HepG2 (cell line): ENCODE results near the gene CAPN8. TPM values are rescaled to one million over a fixed set of nuclear protein-coding genes. Genes with fewer than 3 reads are reported as not detected.

ENCODE experiments used
- ATAC-seq: fragments of 200-7000 bp; cut with Tn5 transposase; 3 replicates; pipeline ENCODE4 v1.9.1; 2020; ENCODE audit warnings: mild to moderate bottlenecking, moderate library complexity
- BruUV-seq: library from RNA; stranded (reverse); fragments of 400-500 nt; replicated peaks from 2 replicates; lab custom pipeline; 2021; lab: Mats Ljungman, UMichigan
- CTCF ChIA-PET: fragments of 300-600 bp; formaldehyde crosslinking; extraction: SDS; loops from one replicate; lab custom pipeline; 2021; ENCODE audit warnings: low total read pairs, inconsistent platforms, low intra/inter-chr PET ratio; lab: Yijun Ruan, JAX
- POLR2A ChIA-PET: fragments of 350-600 bp; sonication (Branson Sonifier 250); formaldehyde crosslinking; loops from one replicate; lab custom pipeline; 2020; ENCODE audit warnings: antibody characterized with exemption, inconsistent platforms; lab: Yijun Ruan, JAX
- DNase-seq: peaks from one replicate; pipeline ENCODE4 v3.0.0-alpha.2; 2015; ENCODE audit warnings: low spot score
- FAIRE-seq: peaks from 3 replicates; lab custom pipeline; 2011; peaks lifted over from hg19 to GRCh38; lab: Jason Lieb, UNC
- H2AFZ ChIP-seq: one replicate; pipeline ENCODE4 v1.6.1; 2011; ENCODE audit warnings: low read length, inconsistent platforms
- H3K27ac ChIP-seq: fragments of 300-600 bp; 3 replicates; pipeline ENCODE4 v1.8.0; 2011; ENCODE audit warnings: mixed run types, mild to moderate bottlenecking, mixed read lengths, low read length, inconsistent platforms; ENCODE audit not compliant: insufficient read depth; ENCODE audit errors: extremely low read length
- H3K27me3 ChIP-seq, 2 experiments: fragments of 200-600 bp in 1 of 2; 2 replicates in 1 of 2; 3 replicates in 1 of 2; pipeline versions ENCODE4 v1.6.0 to v1.8.0; 2011; ENCODE audit warnings: low read length in 2 of 2, mild to moderate bottlenecking in 2 of 2, moderate library complexity in 2 of 2, inconsistent platforms in 1 of 2; ENCODE audit not compliant: insufficient read depth in 2 of 2, control insufficient read depth in 1 of 2
- H3K36me3 ChIP-seq, 2 experiments: fragments of 200-600 bp in 1 of 2; replicated peaks in 1 of 2; 2 replicates in 1 of 2; 3 replicates in 1 of 2; pipeline versions ENCODE4 v1.5.1 to v1.8.0; 2011; ENCODE audit warnings: low read length in 2 of 2, inconsistent platforms in 1 of 2; ENCODE audit not compliant: insufficient read depth in 2 of 2, control insufficient read depth in 1 of 2
- H3K4me1 ChIP-seq: 2 replicates; pipeline ENCODE4 v1.5.1; 2012; ENCODE audit warnings: low read length, inconsistent platforms; ENCODE audit not compliant: insufficient read depth
- H3K4me2 ChIP-seq: 2 replicates; pipeline ENCODE4 v1.6.0; 2011; ENCODE audit warnings: low read depth, low read length, inconsistent platforms
- H3K4me3 ChIP-seq, 3 experiments: fragments of 200-600 bp in 1 of 3; sonication (generic), shearing (Covaris generic) in 1 of 3; replicated peaks in 1 of 3; 2 replicates each; pipeline ENCODE4 v1.5.1; 2011 to 2016; ENCODE audit warnings: low read length in 3 of 3, inconsistent platforms in 2 of 3, low read depth in 2 of 3, mild to moderate bottlenecking in 2 of 3, control low read depth in 1 of 3, mixed read lengths in 1 of 3; ENCODE audit not compliant: insufficient read depth in 1 of 3
- H3K79me2 ChIP-seq: one replicate; pipeline ENCODE4 v1.6.1; 2011; ENCODE audit warnings: low read length, inconsistent platforms; ENCODE audit not compliant: insufficient read depth
- H3K9ac ChIP-seq: 2 replicates; pipeline ENCODE4 v1.6.0; 2011; ENCODE audit warnings: mild to moderate bottlenecking, low read depth, low read length, inconsistent platforms; ENCODE audit not compliant: insufficient read depth
- H3K9me3 ChIP-seq: 2 replicates; pipeline ENCODE4 v1.5.1; 2012; ENCODE audit warnings: mild to moderate bottlenecking, low read length
- H4K20me1 ChIP-seq: 2 replicates; pipeline ENCODE4 v1.6.0; 2011; ENCODE audit warnings: inconsistent platforms, mild to moderate bottlenecking, low read length, moderate library complexity; ENCODE audit not compliant: insufficient read depth
- AKAP8 ChIP-seq: sonication (generic); formaldehyde crosslinking; IDR thresholded peaks from 2 replicates; pipeline ENCODE4 v1.5.1; 2020; ENCODE audit warnings: mild to moderate bottlenecking, missing genetic modification reagents
- GABPB1 ChIP-seq: IDR thresholded peaks from 2 replicates; pipeline ENCODE4 v1.6.1; 2016; ENCODE audit warnings: mild to moderate bottlenecking, missing genetic modification reagents, moderate library complexity, missing compliant biosample characterization
- HNF4A ChIP-seq: sonication (generic); formaldehyde crosslinking; IDR thresholded peaks from 2 replicates; pipeline ENCODE4 v1.4.0; 2020; ENCODE audit warnings: missing genetic modification reagents
- NR2C2 ChIP-seq: sonication (generic); formaldehyde crosslinking; IDR thresholded peaks from 2 replicates; pipeline ENCODE4 v1.4.0; 2020; ENCODE audit warnings: missing genetic modification reagents, mild to moderate bottlenecking, moderate library complexity, borderline replicate concordance
- RAD21 ChIP-seq: fragments of 450-650 bp; formaldehyde crosslinking; IDR thresholded peaks from 2 replicates; pipeline ENCODE4 v1.5.0; 2020; ENCODE audit warnings: mild to moderate bottlenecking
- REPIN1 ChIP-seq: sonication (generic); formaldehyde crosslinking; IDR thresholded peaks from 2 replicates; pipeline ENCODE4 v1.8.0; 2022; ENCODE audit warnings: missing genetic modification reagents, low read depth, mild to moderate bottlenecking, borderline replicate concordance
- ZNF251 ChIP-seq: sonication (generic); formaldehyde crosslinking; IDR thresholded peaks from 2 replicates; pipeline ENCODE4 v1.9.0; 2021; ENCODE audit warnings: mild to moderate bottlenecking, missing genetic modification reagents
- ZNF547 ChIP-seq: sonication (generic); formaldehyde crosslinking; IDR thresholded peaks from 2 replicates; pipeline ENCODE4 v1.5.1; 2020; ENCODE audit warnings: mild to moderate bottlenecking, missing genetic modification reagents
- ZSCAN12 ChIP-seq: sonication (generic); formaldehyde crosslinking; IDR thresholded peaks from 2 replicates; pipeline ENCODE4 v1.9.0; 2021; ENCODE audit warnings: mild to moderate bottlenecking, missing genetic modification reagents
- WGBS: methylation state at CpG from one replicate; pipeline ENCODE4 v1.1.6; 2017; ENCODE audit warnings: low lambda C conversion rate; 5-methylcytosine and 5-hydroxymethylcytosine counted together
- in situ Hi-C: cut with HindIII; loops from 2 replicates; pipeline ENCODE4 v1.10.0; 2017; ENCODE audit warnings: low pct_unique_long_range_greater_than_20kb; ENCODE audit not compliant: extremely low pct_ligation_motif_present
- intact Hi-C: fragments of 100-400 bp; cut with micrococcal nuclease; formaldehyde crosslinking; loops from one replicate; pipeline ENCODE4 v1.10.0; 2022; ENCODE audit not compliant: unreplicated experiment
- polyA plus RNA-seq, 8 experiments: library from polyadenylated mRNA; depleted of rRNA in 3 of 8; stranded (reverse) in 7 of 8; unstranded in 1 of 8; fragments of >200 nt; fragmentation: Illumina TruSeq in 4 of 8; extraction: Trizol in 4 of 8; gene quantifications; 2 replicates each; pipeline versions ENCODE4 v1.2.1 to v1.2.3, GENCODE V29; 2011 to 2016; ENCODE audit warnings: low read depth in 4 of 8, missing spikeins in 1 of 8, mixed read lengths in 1 of 8; ENCODE audit not compliant: insufficient read depth in 1 of 8
- total RNA-seq, 5 experiments: library from RNA; depleted of rRNA; stranded (reverse); fragments of >200 nt; fragmentation: Illumina TruSeq; extraction: Trizol; gene quantifications; 2 replicates each; pipeline ENCODE4 v1.2.3, GENCODE V29; 2016; ENCODE audit warnings: low read depth in 1 of 5
- TF ChIP-seq, protein P1 (sequence below): sonication (generic); formaldehyde crosslinking; IDR thresholded peaks from 2 replicates; pipeline ENCODE4 v1.4.0; 2020; ENCODE audit warnings: mild to moderate bottlenecking, low read depth, missing genetic modification reagents
- TF ChIP-seq, protein P2 (sequence below): sonication (generic); formaldehyde crosslinking; IDR thresholded peaks from 2 replicates; pipeline ENCODE4 v1.8.0; 2022; ENCODE audit warnings: mild to moderate bottlenecking, missing genetic modification reagents

CAPN8 gene
- total and polyA plus RNA-seq, 2 of the 13 experiments (the other 11 are each of a cell fraction or from before 2014, with no cell fraction given) = 0.20 to 0.25 TPM

DNA sequence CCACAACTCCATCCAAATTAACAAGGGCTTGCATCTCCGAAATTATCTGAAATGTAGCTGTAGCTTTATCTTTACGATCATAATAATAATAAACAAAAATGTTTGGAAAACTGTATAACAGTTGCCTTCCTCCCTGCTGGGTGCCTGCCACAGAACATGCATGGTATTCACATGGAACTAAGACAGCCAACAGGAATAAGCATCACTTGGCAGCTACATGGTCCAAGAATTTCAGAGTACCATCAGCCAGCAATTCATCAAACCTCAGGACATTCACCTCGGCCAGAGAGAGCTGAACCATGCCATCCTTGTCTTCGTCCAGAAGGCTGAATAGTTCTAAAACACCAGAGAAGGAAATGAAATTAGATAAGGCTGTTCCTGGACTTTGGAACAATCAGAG is 122.7 kb downstream of the CAPN8 start:
- Histone ChIP-seq H3K27me3 (peaks cover 2 to 28% of the 10 kb centered on the region in 2 experiments; a peak in 4 of 5 replicates), H3K4me3 (no peak overlapping the region)
- in situ Hi-C loops = no loop called here
- TF ChIP-seq ZNF547 (CRISPR knock-in tag) (no peak), HNF4A (CRISPR knock-in tag) (no peak), NR2C2 (CRISPR knock-in tag) (no peak), ZSCAN12 (CRISPR knock-in tag) (no peak), ZNF251 (CRISPR knock-in tag) (no peak), REPIN1 (CRISPR knock-in tag) (no peak), GABPB1 (CRISPR knock-in tag) (no peak), RAD21 (no peak), AKAP8 (CRISPR knock-in tag) (no peak)
- TF ChIP-seq, protein P1, sequence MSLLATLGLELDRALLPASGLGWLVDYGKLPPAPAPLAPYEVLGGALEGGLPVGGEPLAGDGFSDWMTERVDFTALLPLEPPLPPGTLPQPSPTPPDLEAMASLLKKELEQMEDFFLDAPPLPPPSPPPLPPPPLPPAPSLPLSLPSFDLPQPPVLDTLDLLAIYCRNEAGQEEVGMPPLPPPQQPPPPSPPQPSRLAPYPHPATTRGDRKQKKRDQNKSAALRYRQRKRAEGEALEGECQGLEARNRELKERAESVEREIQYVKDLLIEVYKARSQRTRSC = no peak
- TF ChIP-seq, protein P2, sequence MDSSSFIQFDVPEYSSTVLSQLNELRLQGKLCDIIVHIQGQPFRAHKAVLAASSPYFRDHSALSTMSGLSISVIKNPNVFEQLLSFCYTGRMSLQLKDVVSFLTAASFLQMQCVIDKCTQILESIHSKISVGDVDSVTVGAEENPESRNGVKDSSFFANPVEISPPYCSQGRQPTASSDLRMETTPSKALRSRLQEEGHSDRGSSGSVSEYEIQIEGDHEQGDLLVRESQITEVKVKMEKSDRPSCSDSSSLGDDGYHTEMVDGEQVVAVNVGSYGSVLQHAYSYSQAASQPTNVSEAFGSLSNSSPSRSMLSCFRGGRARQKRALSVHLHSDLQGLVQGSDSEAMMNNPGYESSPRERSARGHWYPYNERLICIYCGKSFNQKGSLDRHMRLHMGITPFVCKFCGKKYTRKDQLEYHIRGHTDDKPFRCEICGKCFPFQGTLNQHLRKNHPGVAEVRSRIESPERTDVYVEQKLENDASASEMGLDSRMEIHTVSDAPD (CRISPR knock-in tag) = no peak
- TF ChIP-seq, all 625 proteins: peak for 0
- whole genome bisulfite sequencing = 10% methylated on average over 4 of the region's 4 CpGs
- BruUV-seq = no TSS peak
- no peaks in the 10 kb centered on the region for H4K20me1 ChIP-seq
- no peaks in the 10 kb centered on the region for H3K79me2 ChIP-seq
- no peak for FAIRE-seq
- DNase-seq = no peak
- H3K9me3 ChIP-seq = no peaks in the 10 kb centered on the region
- ChIA-PET CTCF (no interaction called here), POLR2A (no interaction called here)
- H2AFZ ChIP-seq = no peak overlapping the region
- no peak overlapping the region for H3K4me2 ChIP-seq
- no peak overlapping the region for H3K27ac ChIP-seq
- no peak for ATAC-seq
- no peaks in the 10 kb centered on the region for H3K36me3 ChIP-seq
- no peak overlapping the region for H3K9ac ChIP-seq
- no peaks in the 10 kb centered on the region for H3K4me1 ChIP-seq
- intact Hi-C loops = no loop called here
